Measurements from ENCODE around the gene GDNF. TPM values are rescaled to one million over a fixed set of nuclear protein-coding genes. Genes with fewer than 3 reads are reported as not detected.
A peak's percentile ranks its signal among the peaks of the same experiment; 100 is the strongest.

The GDNF gene
- total RNA-seq, 5 donors from 2014 or later (not counting 1 experiment from before 2014, with no cell fraction given) = not detected

GRCh38 chr5:37841203-37841602 lies 1.4 kb upstream of the GDNF start:
- WGBS (ENCODE audit: insufficient coverage) = no CpG with 5 or more reads among the region's 6 CpGs
- H3K27me3 ChIP-seq (replicated peaks in 1 of 2; ENCODE audit: control insufficient read depth in 2 of 2, extremely low read depth in 1 of 2, insufficient read depth in 2 of 2, low read length in 1 of 2) = peaks cover 21 to 61% of the 10 kb centered on the region in 2 experiments
- CTCF ChIA-PET = no interaction called here

GRCh38 chr5:37840053-37841034 lies 503 bp upstream of the GDNF start:
- Mint-ChIP-seq H3K36me3 (no peaks in the 10 kb centered on the region), H3K27me3 (peaks cover 58 to 79% of the 10 kb centered on the region in 2 donors), H3K27ac (no peak overlapping the region), H3K4me1 (peaks cover 20 to 28% (median 27%) of the 10 kb centered on the region in 3 donors), H3K4me3 (peak overlapping the region in 1 of 3 donors; percentile 11), H3K9me3 (no peaks in the 10 kb centered on the region)
- Histone ChIP-seq H3K27ac (ENCODE audit: low read length) (no peak overlapping the region), H3K36me3 (ENCODE audit: control insufficient read depth in 2 of 2, extremely low read depth in 1 of 2, insufficient read depth in 1 of 2, low read length in 1 of 2) (no peaks in the 10 kb centered on the region), H3K27me3 (replicated peaks in 1 of 2; ENCODE audit: control insufficient read depth in 2 of 2, extremely low read depth in 1 of 2, insufficient read depth in 2 of 2, low read length in 1 of 2) (peaks cover 26 to 70% of the 10 kb centered on the region in 2 experiments), H3K4me1 (ENCODE audit: control insufficient read depth in 1 of 2, extremely low read depth in 1 of 2, insufficient read depth in 2 of 2, low read length in 2 of 2) (peaks cover 3 to 23% of the 10 kb centered on the region in 2 experiments), H3K9me3 (no peaks in the 10 kb centered on the region), H3K4me3 (ENCODE audit: control insufficient read depth in 1 of 2, extremely low read depth in 1 of 2, low read length in 1 of 2) (no peak overlapping the region)
- ChIA-PET POLR2A (no interaction called here), CTCF (no interaction called here)
- no peak for ATAC-seq (replicated peaks in 1 of 4)
- no peak for DNase-seq
- WGBS (ENCODE audit: insufficient coverage) = 6% methylated on average over 64 of the region's 76 CpGs

More at GRCh38 chr5:37841203-37841602, 1.4 kb upstream of the GDNF start:
- no peaks in the 10 kb centered on the region for H3K36me3 ChIP-seq (ENCODE audit: control insufficient read depth in 2 of 2, extremely low read depth in 1 of 2, insufficient read depth in 1 of 2, low read length in 1 of 2)
- no peaks in the 10 kb centered on the region for H3K9me3 ChIP-seq
- POLR2A ChIA-PET = no interaction called here
- H3K27ac ChIP-seq (ENCODE audit: low read length) = no peak overlapping the region
- DNase-seq = no peak
- H3K27me3 Mint-ChIP-seq = peaks cover 56 to 70% of the 10 kb centered on the region in 2 donors
- H3K27ac Mint-ChIP-seq = no peak overlapping the region
- H3K36me3 Mint-ChIP-seq = no peaks in the 10 kb centered on the region
- no peak for ATAC-seq (replicated peaks in 1 of 4)
- no peaks in the 10 kb centered on the region for H3K9me3 Mint-ChIP-seq
- H3K4me1 Mint-ChIP-seq = peaks cover 20 to 27% (median 25%) of the 10 kb centered on the region in 3 donors
- H3K4me3 ChIP-seq (ENCODE audit: control insufficient read depth in 1 of 2, extremely low read depth in 1 of 2, low read length in 1 of 2) = no peak overlapping the region
- H3K4me1 ChIP-seq (ENCODE audit: control insufficient read depth in 1 of 2, extremely low read depth in 1 of 2, insufficient read depth in 2 of 2, low read length in 2 of 2) = peaks cover 3 to 23% of the 10 kb centered on the region in 2 experiments
- no peak overlapping the region for H3K4me3 Mint-ChIP-seq

- no peaks in the 10 kb centered on the region for H3K36me3 Mint-ChIP-seq
- CTCF ChIA-PET = interaction anchor here in 1 of 2 donors (0.7 kb wide), 1 partner anchor 221 kb away, joined by 3 read pairs; no protein-coding TSS in a partner anchor
- peaks cover 65 to 83% of the 10 kb centered on the region in 2 donors for H3K27me3 Mint-ChIP-seq
Measured at GRCh38 chr5:37838933-37839341, 904 bp downstream of the GDNF start.

DNA sequence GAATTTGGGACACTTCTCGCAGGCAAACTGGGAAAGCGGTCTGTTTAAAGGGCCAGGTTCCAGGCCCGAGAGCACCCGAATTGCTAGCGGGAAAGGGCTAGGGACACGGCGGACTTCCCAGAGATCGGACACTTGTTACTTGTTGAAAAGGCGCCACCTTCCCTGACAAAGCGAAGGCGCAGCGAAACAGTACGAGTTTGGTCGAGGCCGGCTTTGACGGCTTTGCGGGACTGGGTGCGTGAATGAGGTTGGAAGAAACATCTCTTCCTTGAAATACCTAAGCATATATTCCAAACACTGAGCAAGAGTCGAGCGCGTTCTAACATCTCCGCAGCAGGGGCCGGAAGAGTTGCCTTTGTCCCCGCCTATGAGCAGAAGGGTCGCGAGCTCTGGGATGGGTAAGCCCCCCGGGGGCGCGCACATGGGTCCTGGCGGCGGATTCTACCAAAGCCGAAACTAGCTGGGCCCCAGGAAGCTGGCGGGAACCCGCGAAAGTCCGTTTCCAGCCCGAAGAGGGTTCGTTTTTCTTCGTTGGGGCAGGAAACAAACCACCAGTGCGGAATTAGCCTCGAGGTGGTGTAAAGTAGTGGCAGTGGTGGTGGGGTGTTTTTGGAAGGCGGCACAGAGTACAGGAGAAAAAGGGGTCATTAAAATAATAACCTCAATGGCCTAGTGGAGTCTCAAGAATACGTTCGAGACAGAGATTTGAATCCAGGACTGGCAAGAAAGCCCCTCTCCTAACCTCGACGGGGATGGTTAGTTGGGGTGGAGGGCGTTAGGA lies 1.5 kb downstream of the GDNF start:
- Mint-ChIP-seq H3K36me3 (no peaks in the 10 kb centered on the region), H3K4me3 (peak overlapping the region; percentile 46 to 71 (median 51)), H3K9me3 (no peaks in the 10 kb centered on the region), H3K4me1 (peaks cover 20 to 33% (median 28%) of the 10 kb centered on the region in 3 donors), H3K27me3 (peaks cover 65 to 83% of the 10 kb centered on the region in 2 donors), H3K27ac (no peak overlapping the region)
- H3K9me3 ChIP-seq = no peaks in the 10 kb centered on the region
- ChIA-PET CTCF (interaction anchor here in 1 of 2 donors (0.7 kb wide), 1 partner anchor 222 kb away, joined by 3 read pairs; no protein-coding TSS in a partner anchor), POLR2A (no interaction called here)
- 4% methylated on average over 24 of the region's 47 CpGs for WGBS (ENCODE audit: insufficient coverage)
- peaks cover 3 to 23% of the 10 kb centered on the region in 2 experiments for H3K4me1 ChIP-seq (ENCODE audit: control insufficient read depth in 1 of 2, extremely low read depth in 1 of 2, insufficient read depth in 2 of 2, low read length in 2 of 2)
- ATAC-seq (replicated peaks in 1 of 4) (no peak), DNase-seq (no peak)
- H3K36me3 ChIP-seq (ENCODE audit: control insufficient read depth in 2 of 2, extremely low read depth in 1 of 2, insufficient read depth in 1 of 2, low read length in 1 of 2) = no peaks in the 10 kb centered on the region
- peaks cover 34 to 77% of the 10 kb centered on the region in 2 experiments for H3K27me3 ChIP-seq (replicated peaks in 1 of 2; ENCODE audit: control insufficient read depth in 2 of 2, extremely low read depth in 1 of 2, insufficient read depth in 2 of 2, low read length in 1 of 2)
- H3K4me3 ChIP-seq (ENCODE audit: control insufficient read depth in 1 of 2, extremely low read depth in 1 of 2, low read length in 1 of 2) = peak overlapping the region in 1 of 2 donors; percentile 29
- no peak overlapping the region for H3K27ac ChIP-seq (ENCODE audit: low read length)

More at GRCh38 chr5:37838933-37839341, 904 bp downstream of the GDNF start:
- Histone ChIP-seq H3K36me3 (ENCODE audit: control insufficient read depth in 2 of 2, extremely low read depth in 1 of 2, insufficient read depth in 1 of 2, low read length in 1 of 2) (no peaks in the 10 kb centered on the region), H3K27ac (ENCODE audit: low read length) (no peak overlapping the region), H3K27me3 (replicated peaks in 1 of 2; ENCODE audit: control insufficient read depth in 2 of 2, extremely low read depth in 1 of 2, insufficient read depth in 2 of 2, low read length in 1 of 2) (peaks cover 29 to 79% of the 10 kb centered on the region in 2 experiments), H3K4me1 (ENCODE audit: control insufficient read depth in 1 of 2, extremely low read depth in 1 of 2, insufficient read depth in 2 of 2, low read length in 2 of 2) (peaks cover 3 to 23% of the 10 kb centered on the region in 2 experiments), H3K4me3 (ENCODE audit: control insufficient read depth in 1 of 2, extremely low read depth in 1 of 2, low read length in 1 of 2) (no peak overlapping the region), H3K9me3 (no peaks in the 10 kb centered on the region)
- DNase-seq = no peak
- 14% methylated on average over 21 of the region's 21 CpGs for WGBS (ENCODE audit: insufficient coverage)
- Mint-ChIP-seq H3K27ac (no peak overlapping the region), H3K4me3 (peak overlapping the region in 1 of 3 donors; percentile 71), H3K9me3 (no peaks in the 10 kb centered on the region), H3K4me1 (peaks cover 20 to 33% (median 28%) of the 10 kb centered on the region in 3 donors)
- POLR2A ChIA-PET = no interaction called here
- ATAC-seq (replicated peaks in 1 of 4) = no peak

DNA sequence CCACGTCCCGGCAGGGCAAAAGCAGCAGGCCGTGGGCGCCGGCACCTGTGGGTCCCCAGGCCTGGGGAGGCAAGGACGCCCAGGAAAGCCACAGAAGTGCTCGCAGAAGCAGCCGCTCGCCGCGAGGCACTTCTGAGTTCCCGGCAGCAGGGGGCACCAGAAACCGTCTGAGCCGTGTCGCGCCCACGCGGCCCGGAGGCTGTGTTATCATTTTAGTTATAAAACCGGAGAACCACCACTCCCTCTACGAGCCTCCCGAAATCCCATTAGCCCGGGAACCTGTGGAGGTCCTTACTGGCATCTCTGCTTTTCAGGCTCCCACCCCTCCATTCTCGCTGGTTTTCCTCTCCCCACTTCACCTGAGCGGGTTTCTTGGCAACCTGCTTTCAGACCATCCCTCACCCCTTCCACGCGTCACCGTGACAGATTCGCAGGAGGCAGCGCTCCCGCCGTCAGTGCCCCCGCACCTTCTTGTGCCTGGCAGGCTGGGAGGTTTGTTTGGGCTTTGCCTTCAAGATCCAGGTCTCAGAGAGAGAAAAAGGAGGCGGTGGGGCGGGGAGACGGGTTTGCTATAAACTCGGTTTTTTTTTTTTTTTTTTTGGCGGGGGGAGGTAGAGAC lies 2.3 kb downstream of the GDNF start:
- ChIA-PET CTCF (interaction anchor here in 1 of 2 donors (0.6 kb wide), 1 partner anchor 1802 kb away, joined by 3 read pairs; no protein-coding TSS in a partner anchor), POLR2A (no interaction called here)
- no peaks in the 10 kb centered on the region for H3K9me3 Mint-ChIP-seq
- no peak overlapping the region for H3K27ac ChIP-seq (ENCODE audit: low read length)
- no peaks in the 10 kb centered on the region for H3K36me3 Mint-ChIP-seq
- DNase-seq (peak in 14 of 35 experiments; percentile 3 to 26 (median 11)), ATAC-seq (replicated peaks in 1 of 4) (peak in 1 of 4 experiments; percentile 37)
- H3K36me3 ChIP-seq (ENCODE audit: control insufficient read depth in 2 of 2, extremely low read depth in 1 of 2, insufficient read depth in 1 of 2, low read length in 1 of 2) = no peaks in the 10 kb centered on the region
- peak overlapping the region; percentile 46 to 71 (median 51) for H3K4me3 Mint-ChIP-seq
- H3K4me1 Mint-ChIP-seq = peaks cover 20 to 33% (median 28%) of the 10 kb centered on the region in 3 donors
- H3K27me3 Mint-ChIP-seq = peaks cover 70 to 86% of the 10 kb centered on the region in 2 donors
- 0% methylated on average over 28 of the region's 38 CpGs for WGBS (ENCODE audit: insufficient coverage)
- H3K9me3 ChIP-seq = no peaks in the 10 kb centered on the region
- peaks cover 3 to 23% of the 10 kb centered on the region in 2 experiments for H3K4me1 ChIP-seq (ENCODE audit: control insufficient read depth in 1 of 2, extremely low read depth in 1 of 2, insufficient read depth in 2 of 2, low read length in 2 of 2)
- peak overlapping the region in 1 of 2 donors; percentile 51 for H3K4me3 ChIP-seq (ENCODE audit: control insufficient read depth in 1 of 2, extremely low read depth in 1 of 2, low read length in 1 of 2)
- peak overlapping the region in 1 of 2 donors; percentile 31 for H3K27ac Mint-ChIP-seq
- peaks cover 35 to 74% of the 10 kb centered on the region in 2 experiments for H3K27me3 ChIP-seq (replicated peaks in 1 of 2; ENCODE audit: control insufficient read depth in 2 of 2, extremely low read depth in 1 of 2, insufficient read depth in 2 of 2, low read length in 1 of 2)
